Measurements from ENCODE around the gene LPO.

The LPO gene

DNA sequence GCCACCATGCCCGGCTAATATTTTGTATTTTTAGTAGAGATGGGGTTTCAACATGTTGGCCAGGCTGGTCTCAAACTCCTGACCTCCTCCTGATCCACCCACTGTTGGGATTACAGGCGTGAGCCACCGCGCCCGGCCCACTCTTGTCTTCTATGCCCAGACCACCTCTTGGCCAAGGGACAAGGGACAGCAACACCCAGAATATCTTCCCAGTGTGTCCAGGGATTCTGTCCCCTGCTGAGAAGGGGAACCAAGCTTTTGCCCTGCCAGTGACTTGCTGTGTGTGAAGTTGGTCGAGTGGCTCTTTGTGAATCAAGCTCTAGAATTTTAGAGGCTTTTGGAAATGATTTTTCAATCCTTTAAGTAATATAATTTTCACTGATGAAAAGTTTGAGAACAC lies 44.1 kb downstream of the LPO start:
- no peak overlapping the region for H3K27ac ChIP-seq (ENCODE audit: low read depth, low read length)
- H3K4me1 ChIP-seq (ENCODE audit: insufficient read depth, low read length) = no peaks in the 10 kb centered on the region
- H3K27me3 ChIP-seq (ENCODE audit: control insufficient read depth in 1 of 2, insufficient read depth in 2 of 2, low read length in 2 of 2) = peaks cover 0 to 10% of the 10 kb centered on the region in 2 donors
- no peaks in the 10 kb centered on the region for H3K9me3 ChIP-seq (ENCODE audit: low read length)
- H3K9ac ChIP-seq (ENCODE audit: low read length) = no peak overlapping the region
- no peaks in the 10 kb centered on the region for H3K36me3 ChIP-seq (ENCODE audit: insufficient read depth, low read length)
- no peak overlapping the region for H3K4me3 ChIP-seq (ENCODE audit: low read depth in 1 of 2, low read length in 2 of 2)

DNA sequence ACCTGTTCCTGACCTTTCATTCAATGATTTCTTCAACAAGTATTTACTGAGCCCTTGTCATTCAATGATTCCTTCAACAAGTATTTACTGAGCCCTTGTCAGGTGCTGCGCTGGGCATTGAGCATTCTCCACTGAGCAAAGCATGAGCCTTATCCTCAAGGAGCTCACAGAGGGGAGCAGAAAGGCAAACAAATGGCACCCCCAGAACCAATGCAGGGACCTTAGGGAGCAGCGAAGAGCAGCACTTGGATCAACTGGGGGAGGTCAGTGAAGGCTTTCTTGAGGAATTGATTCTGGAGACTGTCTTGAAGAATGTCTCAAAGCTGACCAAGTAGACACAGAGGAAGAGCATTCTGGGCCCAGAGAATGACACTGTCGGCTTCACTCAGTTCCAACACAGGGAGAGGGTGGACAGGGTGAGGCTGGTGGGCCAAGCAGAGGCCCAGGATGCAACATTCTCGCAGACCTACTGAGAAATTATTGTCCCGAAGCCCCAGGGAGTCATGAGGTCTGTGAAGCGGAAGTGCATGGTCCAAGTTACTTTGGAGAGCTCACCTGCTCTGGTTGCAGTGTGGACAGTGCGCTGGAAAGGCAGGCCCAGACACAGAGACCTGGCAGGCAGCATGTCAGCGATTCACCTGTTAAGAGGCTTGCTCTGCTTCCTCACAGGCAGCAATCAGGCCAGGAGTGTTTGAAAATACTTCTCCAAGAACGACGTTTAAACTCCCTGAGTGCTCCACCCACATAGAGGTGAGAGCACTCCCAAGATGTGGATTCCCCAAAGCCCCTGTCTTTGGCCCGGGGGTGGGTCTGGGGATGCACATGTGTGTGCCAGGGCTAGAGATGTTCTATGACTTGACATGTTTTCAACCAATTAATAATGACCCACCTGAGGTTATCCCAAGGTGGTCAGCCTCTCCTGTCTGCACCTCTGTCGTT lies 45.6 kb downstream of the LPO start:
- Histone ChIP-seq H3K36me3 (ENCODE audit: insufficient read depth, low read length) (no peaks in the 10 kb centered on the region), H3K4me1 (ENCODE audit: insufficient read depth, low read length) (no peaks in the 10 kb centered on the region), H3K9ac (ENCODE audit: low read length) (no peak overlapping the region), H3K27me3 (ENCODE audit: control insufficient read depth in 1 of 2, insufficient read depth in 2 of 2, low read length in 2 of 2) (peaks cover 0 to 9% of the 10 kb centered on the region in 2 donors), H3K4me3 (ENCODE audit: low read depth in 1 of 2, low read length in 2 of 2) (no peak overlapping the region), H3K27ac (ENCODE audit: low read depth, low read length) (no peak overlapping the region), H3K9me3 (ENCODE audit: low read length) (no peaks in the 10 kb centered on the region)

DNA sequence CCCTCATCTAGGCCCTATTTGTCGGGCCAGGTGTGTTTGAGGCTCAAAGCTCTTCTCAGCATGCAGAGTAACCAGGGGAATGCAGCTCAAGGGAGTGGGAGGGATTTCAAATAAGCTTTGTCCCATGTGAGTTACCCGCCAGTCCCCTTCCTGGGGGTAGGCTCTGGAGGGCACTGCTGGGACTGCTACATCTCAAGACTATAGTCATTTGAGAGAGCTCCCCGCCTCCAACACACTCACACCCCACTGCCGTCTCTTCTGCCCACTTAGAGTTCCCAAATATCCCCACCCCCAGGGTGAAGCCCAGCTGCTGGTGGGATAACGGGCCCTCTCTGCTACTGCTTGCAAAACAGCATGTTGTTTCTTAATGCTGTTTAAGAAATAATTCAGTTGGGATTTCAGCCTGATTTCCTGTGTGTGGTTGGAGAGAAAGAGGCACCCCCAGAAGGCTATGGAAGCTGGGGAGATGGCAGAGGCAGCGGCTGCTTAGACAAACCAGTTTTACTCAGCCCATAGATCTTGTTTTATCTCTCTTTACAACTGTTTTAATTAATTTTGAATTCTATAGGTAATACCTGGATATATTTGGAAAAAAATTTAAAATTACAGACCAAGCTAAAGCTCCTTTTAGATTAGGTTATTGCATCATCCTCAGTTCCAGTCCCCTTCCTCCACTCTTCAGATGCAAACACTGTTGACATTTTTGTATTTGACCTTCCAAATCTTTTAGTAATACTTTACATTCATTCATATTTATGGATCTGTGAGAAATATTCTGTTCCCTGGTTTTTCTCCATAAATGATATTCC lies 46.4 kb downstream of the LPO start:
- H3K27ac ChIP-seq (ENCODE audit: low read depth, low read length) = no peak overlapping the region
- no peak overlapping the region for H3K9ac ChIP-seq (ENCODE audit: low read length)
- H3K36me3 ChIP-seq (ENCODE audit: insufficient read depth, low read length) = no peaks in the 10 kb centered on the region
- peaks cover 0 to under 1% of the 10 kb centered on the region in 2 donors for H3K27me3 ChIP-seq (ENCODE audit: control insufficient read depth in 1 of 2, insufficient read depth in 2 of 2, low read length in 2 of 2)
- H3K9me3 ChIP-seq (ENCODE audit: low read length) = no peaks in the 10 kb centered on the region
- H3K4me1 ChIP-seq (ENCODE audit: insufficient read depth, low read length) = no peaks in the 10 kb centered on the region
- H3K4me3 ChIP-seq (ENCODE audit: low read depth in 1 of 2, low read length in 2 of 2) = no peak overlapping the region

DNA sequence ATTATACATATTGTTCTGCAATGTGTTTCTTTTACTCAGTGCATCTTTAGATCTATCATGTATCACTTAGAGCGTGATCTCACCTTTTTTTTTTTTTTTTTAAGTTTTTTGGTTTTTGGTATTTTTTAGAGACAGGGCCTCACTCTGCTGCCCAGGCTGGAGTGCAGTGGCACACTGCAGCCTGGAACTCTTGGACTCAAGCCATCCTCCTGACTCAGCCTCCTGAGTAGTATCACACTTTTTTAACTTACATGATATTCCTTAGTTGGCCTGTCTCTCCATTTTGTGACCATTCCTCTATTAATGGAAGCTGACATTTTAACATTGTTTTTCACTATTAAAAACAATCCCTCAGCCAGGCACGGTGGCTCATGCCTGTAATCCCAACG lies 47.0 kb downstream of the LPO start:
- Histone ChIP-seq H3K4me3 (ENCODE audit: low read depth in 1 of 2, low read length in 2 of 2) (no peak overlapping the region), H3K27ac (ENCODE audit: low read depth, low read length) (no peak overlapping the region), H3K9me3 (ENCODE audit: low read length) (no peaks in the 10 kb centered on the region), H3K27me3 (ENCODE audit: control insufficient read depth in 1 of 2, insufficient read depth in 2 of 2, low read length in 2 of 2) (no peaks in the 10 kb centered on the region), H3K9ac (ENCODE audit: low read length) (no peak overlapping the region), H3K36me3 (ENCODE audit: insufficient read depth, low read length) (no peaks in the 10 kb centered on the region), H3K4me1 (ENCODE audit: insufficient read depth, low read length) (no peaks in the 10 kb centered on the region)

DNA sequence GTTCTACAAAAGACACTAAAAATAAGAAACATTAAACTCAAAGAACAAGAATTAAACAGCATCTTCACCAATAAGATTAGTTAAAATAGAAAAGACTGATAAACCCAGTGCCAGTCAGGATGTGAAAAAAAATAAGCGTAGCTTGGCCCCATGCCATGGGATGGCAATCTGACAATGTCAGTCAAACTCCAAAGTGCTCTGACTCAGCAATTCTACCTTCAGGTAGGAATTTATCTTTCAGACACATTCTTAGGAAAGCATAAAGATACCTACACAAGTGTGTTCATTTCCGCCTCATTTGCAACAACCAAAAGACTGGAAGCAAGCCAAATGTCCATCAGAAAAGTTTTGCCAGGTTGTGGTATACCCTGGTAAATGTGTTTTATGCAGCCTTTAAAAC lies 51.5 kb downstream of the LPO start:
- Histone ChIP-seq H3K9me3 (ENCODE audit: low read length) (no peaks in the 10 kb centered on the region), H3K9ac (ENCODE audit: low read length) (no peak overlapping the region), H3K27ac (ENCODE audit: low read depth, low read length) (no peak overlapping the region), H3K36me3 (ENCODE audit: insufficient read depth, low read length) (no peaks in the 10 kb centered on the region), H3K4me3 (ENCODE audit: low read depth in 1 of 2, low read length in 2 of 2) (no peak overlapping the region), H3K27me3 (ENCODE audit: control insufficient read depth in 1 of 2, insufficient read depth in 2 of 2, low read length in 2 of 2) (no peaks in the 10 kb centered on the region), H3K4me1 (ENCODE audit: insufficient read depth, low read length) (no peaks in the 10 kb centered on the region)

- no peak overlapping the region for H3K27ac ChIP-seq (ENCODE audit: low read depth, low read length)
Measured at GRCh38 chr17:58291246-58291645, 52.9 kb downstream of the LPO start.

GRCh38 chr17:58294034-58294433 lies 55.6 kb downstream of the LPO start:
- no peak overlapping the region for H3K27ac ChIP-seq (ENCODE audit: low read depth, low read length)
- no peaks in the 10 kb centered on the region for H3K27me3 ChIP-seq (ENCODE audit: control insufficient read depth in 1 of 2, insufficient read depth in 2 of 2, low read length in 2 of 2)
- H3K36me3 ChIP-seq (ENCODE audit: insufficient read depth, low read length) = no peaks in the 10 kb centered on the region
- H3K4me1 ChIP-seq (ENCODE audit: insufficient read depth, low read length) = no peaks in the 10 kb centered on the region
- H3K9me3 ChIP-seq (ENCODE audit: low read length) = no peaks in the 10 kb centered on the region
- no peak overlapping the region for H3K9ac ChIP-seq (ENCODE audit: low read length)
- no peak overlapping the region for H3K4me3 ChIP-seq (ENCODE audit: low read depth in 1 of 2, low read length in 2 of 2)

More at GRCh38 chr17:58291246-58291645, 52.9 kb downstream of the LPO start:
- no peaks in the 10 kb centered on the region for H3K27me3 ChIP-seq (ENCODE audit: control insufficient read depth in 1 of 2, insufficient read depth in 2 of 2, low read length in 2 of 2)
- H3K36me3 ChIP-seq (ENCODE audit: insufficient read depth, low read length) = no peaks in the 10 kb centered on the region
- no peak overlapping the region for H3K4me3 ChIP-seq (ENCODE audit: low read depth in 1 of 2, low read length in 2 of 2)
- no peaks in the 10 kb centered on the region for H3K9me3 ChIP-seq (ENCODE audit: low read length)
- H3K9ac ChIP-seq (ENCODE audit: low read length) = no peak overlapping the region
- no peaks in the 10 kb centered on the region for H3K4me1 ChIP-seq (ENCODE audit: insufficient read depth, low read length)

- no peaks in the 10 kb centered on the region for H3K36me3 ChIP-seq (ENCODE audit: insufficient read depth, low read length)
Measured at GRCh38 chr17:58300336-58300735, 62.0 kb downstream of the LPO start.

GRCh38 chr17:58301504-58302150 lies 63.2 kb downstream of the LPO start:
- no peaks in the 10 kb centered on the region for H3K4me1 ChIP-seq (ENCODE audit: insufficient read depth, low read length)
- H3K4me3 ChIP-seq (ENCODE audit: low read depth in 1 of 2, low read length in 2 of 2) = no peak overlapping the region
- no peak overlapping the region for H3K27ac ChIP-seq (ENCODE audit: low read depth, low read length)
- no peaks in the 10 kb centered on the region for H3K9me3 ChIP-seq (ENCODE audit: low read length)
- no peak overlapping the region for H3K9ac ChIP-seq (ENCODE audit: low read length)
- H3K36me3 ChIP-seq (ENCODE audit: insufficient read depth, low read length) = no peaks in the 10 kb centered on the region
- H3K27me3 ChIP-seq (ENCODE audit: control insufficient read depth in 1 of 2, insufficient read depth in 2 of 2, low read length in 2 of 2) = no peaks in the 10 kb centered on the region

More at GRCh38 chr17:58300336-58300735, 62.0 kb downstream of the LPO start:
- Histone ChIP-seq H3K27ac (ENCODE audit: low read depth, low read length) (no peak overlapping the region), H3K9ac (ENCODE audit: low read length) (no peak overlapping the region), H3K4me3 (ENCODE audit: low read depth in 1 of 2, low read length in 2 of 2) (no peak overlapping the region), H3K27me3 (ENCODE audit: control insufficient read depth in 1 of 2, insufficient read depth in 2 of 2, low read length in 2 of 2) (no peaks in the 10 kb centered on the region), H3K9me3 (ENCODE audit: low read length) (no peaks in the 10 kb centered on the region), H3K4me1 (ENCODE audit: insufficient read depth, low read length) (no peaks in the 10 kb centered on the region)

DNA sequence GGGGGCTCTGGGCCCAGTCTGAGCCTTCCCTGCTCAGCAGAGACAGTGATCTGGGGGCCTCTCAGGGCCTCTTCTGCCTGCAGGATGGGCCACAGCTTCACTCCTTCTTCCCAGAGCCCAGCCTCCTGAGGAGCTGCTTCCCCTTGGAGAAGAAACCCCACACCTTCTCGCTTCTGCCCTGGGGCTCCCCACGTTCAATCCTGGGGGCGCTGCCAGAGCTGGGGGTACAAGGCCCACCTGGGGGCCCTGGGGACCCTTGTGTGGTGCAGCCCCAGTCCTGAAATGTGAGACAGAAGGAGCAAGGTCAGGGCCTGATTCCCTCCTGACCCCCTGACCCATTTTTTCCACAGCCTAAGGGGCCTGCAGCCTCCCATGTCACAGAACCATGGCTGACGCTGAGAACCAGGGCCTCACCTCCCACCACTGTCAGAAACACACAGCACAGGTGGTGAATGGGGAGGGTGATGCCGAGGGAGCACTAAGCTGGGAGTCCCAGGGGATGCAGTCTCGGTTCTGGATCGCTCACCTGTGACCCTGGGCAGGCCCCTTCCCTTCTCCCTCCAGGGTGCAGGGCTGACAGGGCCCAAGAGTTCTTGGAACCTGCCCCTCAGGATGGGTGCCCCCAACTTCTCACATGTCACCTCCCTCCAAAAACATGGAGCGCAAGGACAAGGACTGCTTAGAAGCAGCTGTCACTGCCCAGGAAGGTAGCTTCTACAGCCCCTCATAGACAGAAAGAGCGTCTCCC lies 64.0 kb downstream of the LPO start:
- H3K4me3 ChIP-seq (ENCODE audit: low read depth in 1 of 2, low read length in 2 of 2) = no peak overlapping the region
- H3K27ac ChIP-seq (ENCODE audit: low read depth, low read length) = no peak overlapping the region
- no peaks in the 10 kb centered on the region for H3K36me3 ChIP-seq (ENCODE audit: insufficient read depth, low read length)
- H3K9ac ChIP-seq (ENCODE audit: low read length) = no peak overlapping the region
- H3K9me3 ChIP-seq (ENCODE audit: low read length) = no peaks in the 10 kb centered on the region
- H3K27me3 ChIP-seq (ENCODE audit: control insufficient read depth in 1 of 2, insufficient read depth in 2 of 2, low read length in 2 of 2) = no peaks in the 10 kb centered on the region
- H3K4me1 ChIP-seq (ENCODE audit: insufficient read depth, low read length) = no peaks in the 10 kb centered on the region

Data from muscle layer of colon (tissue), 2 donors.